ENCODE results near the gene TNFRSF25. TPM values are rescaled to one million over a fixed set of nuclear protein-coding genes. Genes with fewer than 3 reads are reported as not detected.

The TNFRSF25 gene
- total and polyA plus RNA-seq, 2 donors (not counting 3 experiments of a cell fraction or from before 2014, with no cell fraction given), result 33.9 to 38.8 TPM

DNA sequence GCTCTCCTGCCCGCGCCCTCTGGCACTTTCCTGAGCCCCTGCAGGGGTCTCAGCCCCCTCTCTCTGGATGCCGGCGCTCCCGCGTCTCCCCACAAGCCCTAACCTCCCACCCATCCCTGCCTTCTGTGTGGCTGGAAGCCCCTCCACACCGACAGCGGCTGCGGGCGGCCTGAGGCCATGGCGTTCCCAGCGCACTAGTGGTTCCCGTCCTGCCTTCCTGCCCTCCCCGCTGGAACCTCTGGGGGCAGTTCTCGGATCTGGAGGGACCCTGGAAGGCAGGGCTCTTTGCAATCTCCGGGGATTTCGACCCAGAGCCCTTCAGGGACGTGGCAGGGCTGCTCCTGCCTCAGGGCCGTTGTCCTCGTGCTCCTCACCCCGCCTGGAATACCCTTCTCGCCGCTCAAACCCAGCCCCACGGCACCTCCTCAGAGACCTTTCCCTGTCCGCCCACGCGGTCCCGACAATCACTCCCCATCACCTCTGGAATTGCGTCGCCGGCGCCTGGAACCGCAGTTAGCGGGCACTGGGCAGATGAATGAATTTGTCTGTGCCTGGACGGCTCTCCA, 41.9 kb downstream of the TNFRSF25 start:
- ChIA-PET CTCF (interaction anchor here (0.7 to 11.1 kb wide), 17 partner anchors 11 to 219 kb away, joined by 3 to 202 read pairs (median 4); partner anchors contain the start of genes ACOT7 and NOL9), POLR2A (interaction anchor here (0.6 kb wide), 1 partner anchor 28 kb away, joined by 3 read pairs; no protein-coding TSS in a partner anchor)
- peak overlapping the region; percentile 46 for H2AFZ ChIP-seq (ENCODE audit: low read depth, low read length)
- peak; percentile 40 for FAIRE-seq
- peak overlapping the region; percentile 83 for H3K27ac ChIP-seq (ENCODE audit: insufficient read depth, low read depth, low read length)
- peaks cover 0 to 3% of the 10 kb centered on the region in 2 experiments for H3K27me3 ChIP-seq (ENCODE audit: control insufficient read depth in 2 of 2, insufficient read depth in 2 of 2, low read length in 2 of 2)
- peak overlapping the region; percentile 75 for H3K4me2 ChIP-seq (ENCODE audit: insufficient read depth, low read length)
- peak overlapping the region; percentile 21 for H3K9ac ChIP-seq (replicated peaks; ENCODE audit: extremely low read depth, insufficient read depth, low read length)
- no peak for DNase-seq (ENCODE audit: low read depth, low spot score)
- peak overlapping the region in 1 of 3 experiments; percentile 9 for H3K4me3 ChIP-seq (replicated peaks in 1 of 3; ENCODE audit: insufficient read depth in 1 of 3, low read depth in 1 of 3, low read length in 3 of 3)
- intact Hi-C loops (cut with micrococcal nuclease) (loop anchor here (1.0 to 5.0 kb wide), 6 partner anchors 14 to 372 kb away; partner anchors contain the start of genes GPR153 and ICMT), dilution Hi-C loops (cut with MboI; ENCODE audit: extremely low pct_ligation_motif_present, low sequenced_read_pairs) (no loop called here)
- no TSS peak for BruUV-seq (replicated peaks)
- peaks cover 35% of the 10 kb centered on the region for H3K4me1 ChIP-seq (ENCODE audit: control insufficient read depth, extremely low read depth, insufficient read depth, low read length)
- no peaks in the 10 kb centered on the region for H3K36me3 ChIP-seq (ENCODE audit: control insufficient read depth in 2 of 2, extremely low read depth in 1 of 2, insufficient read depth in 2 of 2, low read length in 2 of 2)
- no peak for TF ChIP-seq JUN (IDR thresholded peaks at IDR 0.05; ENCODE audit: borderline replicate concordance, insufficient read depth, insufficient read length, low read depth)
- TF ChIP-seq, protein P1, sequence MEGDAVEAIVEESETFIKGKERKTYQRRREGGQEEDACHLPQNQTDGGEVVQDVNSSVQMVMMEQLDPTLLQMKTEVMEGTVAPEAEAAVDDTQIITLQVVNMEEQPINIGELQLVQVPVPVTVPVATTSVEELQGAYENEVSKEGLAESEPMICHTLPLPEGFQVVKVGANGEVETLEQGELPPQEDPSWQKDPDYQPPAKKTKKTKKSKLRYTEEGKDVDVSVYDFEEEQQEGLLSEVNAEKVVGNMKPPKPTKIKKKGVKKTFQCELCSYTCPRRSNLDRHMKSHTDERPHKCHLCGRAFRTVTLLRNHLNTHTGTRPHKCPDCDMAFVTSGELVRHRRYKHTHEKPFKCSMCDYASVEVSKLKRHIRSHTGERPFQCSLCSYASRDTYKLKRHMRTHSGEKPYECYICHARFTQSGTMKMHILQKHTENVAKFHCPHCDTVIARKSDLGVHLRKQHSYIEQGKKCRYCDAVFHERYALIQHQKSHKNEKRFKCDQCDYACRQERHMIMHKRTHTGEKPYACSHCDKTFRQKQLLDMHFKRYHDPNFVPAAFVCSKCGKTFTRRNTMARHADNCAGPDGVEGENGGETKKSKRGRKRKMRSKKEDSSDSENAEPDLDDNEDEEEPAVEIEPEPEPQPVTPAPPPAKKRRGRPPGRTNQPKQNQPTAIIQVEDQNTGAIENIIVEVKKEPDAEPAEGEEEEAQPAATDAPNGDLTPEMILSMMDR (IDR thresholded peaks at IDR 0.05; ENCODE audit: extremely low read depth in 1 of 2, insufficient read depth in 1 of 2, low read depth in 1 of 2, low read length in 2 of 2), result peak in 1 of 2 donors; percentile 8
- H3K9me3 ChIP-seq (replicated peaks; ENCODE audit: control insufficient read depth, insufficient read depth, low read length), result no peaks in the 10 kb centered on the region
- H3K9me1 ChIP-seq (replicated peaks; ENCODE audit: control insufficient read depth, extremely low read depth, insufficient read depth, low read length), result no peaks in the 10 kb centered on the region
- no peaks in the 10 kb centered on the region for H4K20me1 ChIP-seq (replicated peaks; ENCODE audit: control insufficient read depth, extremely low read depth, insufficient read depth, low read length)
- H3K79me2 ChIP-seq (ENCODE audit: control insufficient read depth, insufficient read depth, low read length), result no peaks in the 10 kb centered on the region
